Karpas-422 (cell line): ENCODE results near the gene MAP3K5. TPM values are rescaled to one million over a fixed set of nuclear protein-coding genes. Genes with fewer than 3 reads are reported as not detected.

ENCODE experiments used
- DNase-seq: peaks from one replicate; pipeline ENCODE4 v3.0.0-alpha.2; 2015
- H2AFZ ChIP-seq: fragments of 200-600 bp; sonication (generic); 2 replicates; pipeline ENCODE4 v1.6.1; 2014; ENCODE audit warnings: antibody characterized with exemption, low read length, mixed read lengths
- H3K27ac ChIP-seq: fragments of 200-600 bp; sonication (generic); 2 replicates; pipeline ENCODE4 v1.5.1; 2014; ENCODE audit warnings: mild to moderate bottlenecking, low read length, moderate library complexity
- H3K27me3 ChIP-seq: fragments of 200-600 bp; sonication (generic); 2 replicates; pipeline ENCODE4 v1.6.1; 2014; ENCODE audit warnings: low read length, mixed read lengths
- H3K36me3 ChIP-seq: fragments of 200-600 bp; sonication (generic); 2 replicates; pipeline ENCODE4 v1.6.1; 2014; ENCODE audit warnings: low read length, mixed read lengths; ENCODE audit not compliant: insufficient read depth
- H3K4me1 ChIP-seq: fragments of 200-600 bp; sonication (generic); 2 replicates; pipeline ENCODE4 v1.6.1; 2014; ENCODE audit warnings: mild to moderate bottlenecking, low read length, mixed read lengths
- H3K4me2 ChIP-seq: fragments of 200-600 bp; sonication (generic); 2 replicates; pipeline ENCODE4 v1.6.1; 2014; ENCODE audit warnings: low read length, low read depth, mild to moderate bottlenecking; ENCODE audit not compliant: poor library complexity, severe bottlenecking
- H3K4me3 ChIP-seq: fragments of 200-600 bp; sonication (generic); 2 replicates; pipeline ENCODE4 v1.5.1; 2014; ENCODE audit warnings: mild to moderate bottlenecking, antibody characterized with exemption, low read length, mixed read lengths
- H3K79me2 ChIP-seq: fragments of 200-600 bp; sonication (generic); 2 replicates; pipeline ENCODE4 v1.6.1; 2014; ENCODE audit warnings: mild to moderate bottlenecking, low read length, mixed read lengths
- H3K9ac ChIP-seq: fragments of 200-600 bp; sonication (generic); 2 replicates; pipeline ENCODE4 v1.6.0; 2014; ENCODE audit warnings: low read length
- H3K9me2 ChIP-seq: fragments of 200-600 bp; sonication (generic), shearing (Covaris generic); replicated peaks from 2 replicates; pipeline ENCODE4 v1.6.0; 2014; ENCODE audit warnings: mild to moderate bottlenecking, low read length, moderate library complexity; ENCODE audit not compliant: insufficient read depth
- H3K9me3 ChIP-seq: fragments of 300-700, 200-600 bp; sonication (generic); 2 replicates; pipeline ENCODE4 v1.6.1; 2014; ENCODE audit warnings: low read length, mixed read lengths
- H4K20me1 ChIP-seq: fragments of 200-600 bp; sonication (generic); 2 replicates; pipeline ENCODE4 v1.6.1; 2014; ENCODE audit warnings: mild to moderate bottlenecking, antibody characterized with exemption, low read length, low read depth; ENCODE audit not compliant: insufficient read depth
- total RNA-seq: library from RNA; depleted of rRNA; stranded (reverse); fragments of >200 nt; shearing (Covaris generic); gene quantifications from 2 replicates; pipeline ENCODE4 v1.2.3, GENCODE V29; 2014; ENCODE audit warnings: low replicate concordance

MAP3K5 gene
- total RNA-seq, 1 experiment from 2014 or later = 1.1 TPM

DNA sequence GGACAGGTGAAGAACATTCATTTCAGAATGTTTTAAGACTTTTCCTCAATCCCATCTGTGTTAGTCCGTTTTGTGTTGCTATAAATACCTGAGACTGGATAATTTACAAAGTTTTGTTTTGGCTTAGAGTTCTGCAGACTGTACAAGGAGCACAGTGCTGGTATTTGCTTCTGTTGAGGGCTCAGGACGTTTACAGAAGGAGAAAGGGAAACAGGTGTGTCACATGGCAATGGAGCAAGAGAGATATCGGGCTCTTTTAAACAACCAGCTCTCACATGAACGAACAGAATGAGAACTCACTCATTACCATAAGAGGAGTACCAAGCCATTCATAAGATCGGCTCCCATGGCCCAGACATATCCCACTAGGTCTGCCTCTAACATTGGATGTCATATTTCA is 258.8 kb downstream of the MAP3K5 start:
- no peaks in the 10 kb centered on the region for H3K79me2 ChIP-seq
- DNase-seq = no peak

GRCh38 chr6:136532030-136532429 is 260.2 kb downstream of the MAP3K5 start:
- no peaks in the 10 kb centered on the region for H3K79me2 ChIP-seq
- H3K9me2 ChIP-seq = no peaks in the 10 kb centered on the region
- no peak for DNase-seq

More for the DNA sequence above, 258.8 kb downstream of the MAP3K5 start:
- no peaks in the 10 kb centered on the region for H3K4me1 ChIP-seq
- H3K4me2 ChIP-seq = no peak overlapping the region
- no peaks in the 10 kb centered on the region for H4K20me1 ChIP-seq
- H3K27ac ChIP-seq = no peak overlapping the region
- no peak overlapping the region for H3K4me3 ChIP-seq
- H2AFZ ChIP-seq = no peak overlapping the region
- H3K9me3 ChIP-seq = no peaks in the 10 kb centered on the region
- no peaks in the 10 kb centered on the region for H3K36me3 ChIP-seq
- H3K27me3 ChIP-seq = no peaks in the 10 kb centered on the region
- H3K9ac ChIP-seq = no peak overlapping the region
- H3K9me2 ChIP-seq = no peaks in the 10 kb centered on the region

DNA sequence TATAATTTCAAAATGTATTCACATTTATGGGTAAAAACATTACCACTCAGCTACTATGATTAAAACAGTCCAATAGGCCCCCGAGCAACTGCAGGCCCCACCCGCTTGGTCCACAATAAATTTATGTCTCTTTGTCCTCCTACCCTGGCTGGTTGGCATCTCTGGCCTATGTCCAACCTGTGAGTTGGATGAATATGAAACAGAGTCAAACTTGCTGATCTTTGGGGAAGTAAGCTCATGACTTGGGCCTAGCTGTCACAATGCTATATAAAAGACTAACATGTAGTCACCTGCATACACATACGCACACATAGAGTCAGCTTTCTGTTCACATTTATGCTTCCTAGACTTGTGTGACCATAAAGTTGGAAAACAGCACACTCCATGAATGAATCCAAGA is 262.6 kb downstream of the MAP3K5 start:
- H3K9me3 ChIP-seq = no peaks in the 10 kb centered on the region
- H3K4me2 ChIP-seq = no peak overlapping the region
- no peak overlapping the region for H3K9ac ChIP-seq
- H3K27ac ChIP-seq = no peak overlapping the region
- H3K79me2 ChIP-seq = no peaks in the 10 kb centered on the region
- H4K20me1 ChIP-seq = no peaks in the 10 kb centered on the region
- no peak overlapping the region for H2AFZ ChIP-seq
- no peak overlapping the region for H3K4me3 ChIP-seq
- no peaks in the 10 kb centered on the region for H3K9me2 ChIP-seq
- H3K36me3 ChIP-seq = no peaks in the 10 kb centered on the region
- no peak for DNase-seq
- no peaks in the 10 kb centered on the region for H3K27me3 ChIP-seq
- no peaks in the 10 kb centered on the region for H3K4me1 ChIP-seq

More at GRCh38 chr6:136532030-136532429, 260.2 kb downstream of the MAP3K5 start:
- no peak overlapping the region for H3K4me3 ChIP-seq
- H3K4me1 ChIP-seq = no peaks in the 10 kb centered on the region
- H3K9ac ChIP-seq = no peak overlapping the region
- H3K27ac ChIP-seq = no peak overlapping the region
- no peak overlapping the region for H3K4me2 ChIP-seq
- H3K27me3 ChIP-seq = no peaks in the 10 kb centered on the region
- no peaks in the 10 kb centered on the region for H3K36me3 ChIP-seq
- no peaks in the 10 kb centered on the region for H4K20me1 ChIP-seq
- no peaks in the 10 kb centered on the region for H3K9me3 ChIP-seq
- no peak overlapping the region for H2AFZ ChIP-seq

GRCh38 chr6:136528477-136528876 is 263.8 kb downstream of the MAP3K5 start:
- no peaks in the 10 kb centered on the region for H3K79me2 ChIP-seq
- no peak overlapping the region for H3K27ac ChIP-seq
- no peak overlapping the region for H2AFZ ChIP-seq
- H3K4me3 ChIP-seq = no peak overlapping the region
- no peaks in the 10 kb centered on the region for H3K9me2 ChIP-seq
- no peaks in the 10 kb centered on the region for H3K9me3 ChIP-seq
- H4K20me1 ChIP-seq = no peaks in the 10 kb centered on the region
- H3K27me3 ChIP-seq = no peaks in the 10 kb centered on the region
- no peaks in the 10 kb centered on the region for H3K36me3 ChIP-seq
- H3K4me2 ChIP-seq = no peak overlapping the region
- no peak overlapping the region for H3K9ac ChIP-seq
- no peak for DNase-seq
- H3K4me1 ChIP-seq = no peaks in the 10 kb centered on the region

GRCh38 chr6:136527831-136528230 is 264.4 kb downstream of the MAP3K5 start:
- H4K20me1 ChIP-seq = no peaks in the 10 kb centered on the region
- H3K27me3 ChIP-seq = no peaks in the 10 kb centered on the region
- H3K4me2 ChIP-seq = no peak overlapping the region
- H3K79me2 ChIP-seq = no peaks in the 10 kb centered on the region
- no peaks in the 10 kb centered on the region for H3K9me2 ChIP-seq
- no peaks in the 10 kb centered on the region for H3K4me1 ChIP-seq
- H3K27ac ChIP-seq = no peak overlapping the region
- H3K4me3 ChIP-seq = no peak overlapping the region
- H3K9me3 ChIP-seq = no peaks in the 10 kb centered on the region
- no peak for DNase-seq
- no peaks in the 10 kb centered on the region for H3K36me3 ChIP-seq
- no peak overlapping the region for H3K9ac ChIP-seq
- H2AFZ ChIP-seq = no peak overlapping the region

GRCh38 chr6:136526937-136527336 is 265.3 kb downstream of the MAP3K5 start:
- Histone ChIP-seq H2AFZ (no peak overlapping the region), H3K4me2 (no peak overlapping the region), H3K9me2 (no peaks in the 10 kb centered on the region), H3K4me1 (no peaks in the 10 kb centered on the region), H3K27me3 (no peaks in the 10 kb centered on the region), H3K27ac (no peak overlapping the region), H4K20me1 (no peaks in the 10 kb centered on the region), H3K4me3 (no peak overlapping the region), H3K9ac (no peak overlapping the region), H3K36me3 (no peaks in the 10 kb centered on the region), H3K79me2 (no peaks in the 10 kb centered on the region), H3K9me3 (no peaks in the 10 kb centered on the region)
- no peak for DNase-seq

GRCh38 chr6:136526196-136526930 is 265.9 kb downstream of the MAP3K5 start:
- H3K36me3 ChIP-seq = no peaks in the 10 kb centered on the region
- no peak overlapping the region for H3K4me2 ChIP-seq
- no peaks in the 10 kb centered on the region for H3K27me3 ChIP-seq
- H4K20me1 ChIP-seq = no peaks in the 10 kb centered on the region
- H3K4me3 ChIP-seq = no peak overlapping the region
- no peak for DNase-seq
- no peaks in the 10 kb centered on the region for H3K9me2 ChIP-seq
- H3K9me3 ChIP-seq = no peaks in the 10 kb centered on the region
- H3K4me1 ChIP-seq = no peaks in the 10 kb centered on the region
- no peak overlapping the region for H3K27ac ChIP-seq
- H2AFZ ChIP-seq = no peak overlapping the region
- H3K79me2 ChIP-seq = no peaks in the 10 kb centered on the region
- H3K9ac ChIP-seq = no peak overlapping the region

- H3K4me2 ChIP-seq = no peak overlapping the region
- no peak overlapping the region for H2AFZ ChIP-seq
Observed at GRCh38 chr6:136525586-136526195, 266.6 kb downstream of the MAP3K5 start.

More at GRCh38 chr6:136525586-136526195, 266.6 kb downstream of the MAP3K5 start:
- Histone ChIP-seq H3K27ac (no peak overlapping the region), H3K36me3 (no peaks in the 10 kb centered on the region), H3K4me3 (no peak overlapping the region), H3K9me3 (no peaks in the 10 kb centered on the region), H3K4me1 (no peaks in the 10 kb centered on the region), H4K20me1 (no peaks in the 10 kb centered on the region), H3K9me2 (no peaks in the 10 kb centered on the region), H3K27me3 (no peaks in the 10 kb centered on the region), H3K79me2 (no peaks in the 10 kb centered on the region), H3K9ac (no peak overlapping the region)
- DNase-seq = no peak
